ENCODE results near the gene CPA1. TPM values are rescaled to one million over a fixed set of nuclear protein-coding genes. Genes with fewer than 3 reads are reported as not detected.

The CPA1 gene
- total and polyA plus RNA-seq, 2 of the 13 experiments (the other 11 are each of a cell fraction or from before 2014, with no cell fraction given) = 0.20 to 0.58 TPM

DNA sequence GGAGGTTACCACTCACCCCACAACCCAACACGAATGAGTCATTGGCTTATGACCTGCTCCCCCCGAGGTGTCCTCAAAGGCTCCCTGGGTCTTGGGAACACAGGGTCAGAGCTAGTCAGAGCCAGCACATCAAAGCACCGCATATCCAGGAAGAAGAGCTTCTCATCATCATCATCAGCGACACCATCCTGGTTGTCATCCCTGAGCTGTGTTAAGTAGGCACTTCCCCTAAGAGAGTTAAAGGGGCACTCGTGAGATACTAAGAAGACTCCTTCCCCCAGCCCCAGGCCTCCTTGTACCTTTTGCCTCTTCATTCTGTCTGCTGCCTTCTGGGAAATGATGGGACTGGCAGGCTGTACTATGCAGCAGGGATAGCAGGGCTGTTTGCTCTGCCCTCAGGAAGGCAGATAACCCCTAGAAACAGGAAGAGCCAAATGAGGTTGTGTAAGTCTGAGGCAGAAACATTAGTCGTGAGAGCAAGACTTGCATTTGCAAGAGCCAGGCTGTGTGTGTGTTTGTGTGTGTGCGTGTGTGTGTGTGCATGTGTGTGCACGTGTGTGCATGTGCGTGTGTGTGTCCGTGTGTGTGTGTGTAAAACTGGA lies 11.1 kb upstream of the CPA1 start:
- intact Hi-C loops (cut with micrococcal nuclease; ENCODE audit: unreplicated experiment) = loop anchor here (5.0 kb wide), 1 partner anchor 98 kb away; no protein-coding TSS in a partner anchor
- CTCF ChIA-PET (ENCODE audit: low intra/inter-chr PET ratio, low total read pairs) = no interaction called here
- Histone ChIP-seq H3K27me3 (ENCODE audit: control insufficient read depth in 1 of 2, insufficient read depth in 2 of 2, low read length in 2 of 2) (peaks cover 0 to 7% of the 10 kb centered on the region in 2 experiments; a peak in 2 of 5 replicates), H3K4me1 (ENCODE audit: insufficient read depth, low read length) (peaks cover 85% of the 10 kb centered on the region), H4K20me1 (ENCODE audit: insufficient read depth, low read length) (no peaks in the 10 kb centered on the region), H3K4me3 (replicated peaks in 1 of 3; ENCODE audit: insufficient read depth in 1 of 3, low read depth in 2 of 3, low read length in 3 of 3) (peak overlapping the region in 1 of 3 experiments; percentile 46; a peak in 1 of 6 replicates), H3K79me2 (ENCODE audit: insufficient read depth, low read length) (no peaks in the 10 kb centered on the region), H3K27ac (ENCODE audit: extremely low read length, insufficient read depth, low read length) (peak overlapping the region; percentile 35), H2AFZ (ENCODE audit: low read length) (no peak overlapping the region), H3K9me3 (ENCODE audit: low read length) (no peaks in the 10 kb centered on the region), H3K9ac (ENCODE audit: insufficient read depth, low read depth, low read length) (no peak overlapping the region; the same call in 1 of the 2 replicates), H3K4me2 (ENCODE audit: low read depth, low read length) (peak overlapping the region; percentile 70), H3K36me3 (replicated peaks in 1 of 2; ENCODE audit: control insufficient read depth in 1 of 2, insufficient read depth in 2 of 2, low read length in 2 of 2) (no peaks in the 10 kb centered on the region)
- in situ Hi-C loops (cut with HindIII; ENCODE audit: extremely low pct_ligation_motif_present, low pct_unique_long_range_greater_than_20kb) = no loop called here
- DNase-seq (ENCODE audit: low spot score) (peak; percentile 69), FAIRE-seq (peak; percentile 81), ATAC-seq (peak; percentile 45)
- POLR2A ChIA-PET = interaction anchor here (1.4 kb wide), 1 partner anchor 14 kb away, joined by 4 read pairs; no protein-coding TSS in a partner anchor
- BruUV-seq (replicated peaks) = no TSS peak
- 19% methylated on average over 8 of the region's 10 CpGs for WGBS (ENCODE audit: low lambda C conversion rate)
- peak; percentile 48 for TF ChIP-seq SALL1 (CRISPR knock-in tag; IDR thresholded peaks at IDR 0.05)
- TF ChIP-seq, protein P1, sequence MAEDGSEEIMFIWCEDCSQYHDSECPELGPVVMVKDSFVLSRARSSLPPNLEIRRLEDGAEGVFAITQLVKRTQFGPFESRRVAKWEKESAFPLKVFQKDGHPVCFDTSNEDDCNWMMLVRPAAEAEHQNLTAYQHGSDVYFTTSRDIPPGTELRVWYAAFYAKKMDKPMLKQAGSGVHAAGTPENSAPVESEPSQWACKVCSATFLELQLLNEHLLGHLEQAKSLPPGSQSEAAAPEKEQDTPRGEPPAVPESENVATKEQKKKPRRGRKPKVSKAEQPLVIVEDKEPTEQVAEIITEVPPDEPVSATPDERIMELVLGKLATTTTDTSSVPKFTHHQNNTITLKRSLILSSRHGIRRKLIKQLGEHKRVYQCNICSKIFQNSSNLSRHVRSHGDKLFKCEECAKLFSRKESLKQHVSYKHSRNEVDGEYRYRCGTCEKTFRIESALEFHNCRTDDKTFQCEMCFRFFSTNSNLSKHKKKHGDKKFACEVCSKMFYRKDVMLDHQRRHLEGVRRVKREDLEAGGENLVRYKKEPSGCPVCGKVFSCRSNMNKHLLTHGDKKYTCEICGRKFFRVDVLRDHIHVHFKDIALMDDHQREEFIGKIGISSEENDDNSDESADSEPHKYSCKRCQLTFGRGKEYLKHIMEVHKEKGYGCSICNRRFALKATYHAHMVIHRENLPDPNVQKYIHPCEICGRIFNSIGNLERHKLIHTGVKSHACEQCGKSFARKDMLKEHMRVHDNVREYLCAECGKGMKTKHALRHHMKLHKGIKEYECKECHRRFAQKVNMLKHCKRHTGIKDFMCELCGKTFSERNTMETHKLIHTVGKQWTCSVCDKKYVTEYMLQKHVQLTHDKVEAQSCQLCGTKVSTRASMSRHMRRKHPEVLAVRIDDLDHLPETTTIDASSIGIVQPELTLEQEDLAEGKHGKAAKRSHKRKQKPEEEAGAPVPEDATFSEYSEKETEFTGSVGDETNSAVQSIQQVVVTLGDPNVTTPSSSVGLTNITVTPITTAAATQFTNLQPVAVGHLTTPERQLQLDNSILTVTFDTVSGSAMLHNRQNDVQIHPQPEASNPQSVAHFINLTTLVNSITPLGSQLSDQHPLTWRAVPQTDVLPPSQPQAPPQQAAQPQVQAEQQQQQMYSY (CRISPR knock-in tag; IDR thresholded peaks at IDR 0.05) = no peak
- TF ChIP-seq, protein P2, sequence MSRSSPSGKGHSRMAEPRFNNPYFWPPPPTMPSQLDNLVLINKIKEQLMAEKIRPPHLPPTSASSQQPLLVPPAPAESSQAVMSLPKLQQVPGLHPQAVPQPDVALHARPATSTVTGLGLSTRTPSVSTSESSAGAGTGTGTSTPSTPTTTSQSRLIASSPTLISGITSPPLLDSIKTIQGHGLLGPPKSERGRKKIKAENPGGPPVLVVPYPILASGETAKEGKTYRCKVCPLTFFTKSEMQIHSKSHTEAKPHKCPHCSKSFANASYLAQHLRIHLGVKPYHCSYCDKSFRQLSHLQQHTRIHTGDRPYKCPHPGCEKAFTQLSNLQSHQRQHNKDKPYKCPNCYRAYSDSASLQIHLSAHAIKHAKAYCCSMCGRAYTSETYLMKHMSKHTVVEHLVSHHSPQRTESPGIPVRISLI (CRISPR knock-in tag; IDR thresholded peaks at IDR 0.05; ENCODE audit: borderline replicate concordance) = 0 out of 2 replicates have a peak, but pooled peaks have one; percentile 21
- TF ChIP-seq ZNF335 (CRISPR knock-in tag; IDR thresholded peaks at IDR 0.05) = 0 out of 2 replicates have a peak, but pooled peaks have one; percentile 23
- TF ChIP-seq BHLHE40 (IDR thresholded peaks at IDR 0.05; ENCODE audit: low read length) = peak; percentile 65; the same call in 1 of the 2 replicates
- TF ChIP-seq SRF (IDR thresholded peaks at IDR 0.05; ENCODE audit: low read depth, low read length) = no peak
- TF ChIP-seq FOSL2 (CRISPR knock-in tag; IDR thresholded peaks at IDR 0.05) = peak; percentile 88
- TF ChIP-seq ERF (CRISPR knock-in tag; IDR thresholded peaks at IDR 0.05) = peak; percentile 23; the same call in 1 of the 2 replicates
- peak; percentile 44 for TF ChIP-seq FOXA3 (CRISPR knock-in tag; IDR thresholded peaks at IDR 0.05)
- TF ChIP-seq ZNF761 (CRISPR knock-in tag; conservative IDR thresholded peaks at IDR 0.05) = no peak
- TF ChIP-seq ELF1 (CRISPR knock-in tag; IDR thresholded peaks at IDR 0.05) = peak; percentile 76
- 0 out of 2 replicates have a peak, but pooled peaks have one; percentile 40 for TF ChIP-seq ZMYM3 (CRISPR knock-in tag; IDR thresholded peaks at IDR 0.05)
- TF ChIP-seq NCOA2 (CRISPR knock-in tag; IDR thresholded peaks at IDR 0.05) = peak; percentile 39; the same call in 1 of the 2 replicates
- TF ChIP-seq, protein P3, sequence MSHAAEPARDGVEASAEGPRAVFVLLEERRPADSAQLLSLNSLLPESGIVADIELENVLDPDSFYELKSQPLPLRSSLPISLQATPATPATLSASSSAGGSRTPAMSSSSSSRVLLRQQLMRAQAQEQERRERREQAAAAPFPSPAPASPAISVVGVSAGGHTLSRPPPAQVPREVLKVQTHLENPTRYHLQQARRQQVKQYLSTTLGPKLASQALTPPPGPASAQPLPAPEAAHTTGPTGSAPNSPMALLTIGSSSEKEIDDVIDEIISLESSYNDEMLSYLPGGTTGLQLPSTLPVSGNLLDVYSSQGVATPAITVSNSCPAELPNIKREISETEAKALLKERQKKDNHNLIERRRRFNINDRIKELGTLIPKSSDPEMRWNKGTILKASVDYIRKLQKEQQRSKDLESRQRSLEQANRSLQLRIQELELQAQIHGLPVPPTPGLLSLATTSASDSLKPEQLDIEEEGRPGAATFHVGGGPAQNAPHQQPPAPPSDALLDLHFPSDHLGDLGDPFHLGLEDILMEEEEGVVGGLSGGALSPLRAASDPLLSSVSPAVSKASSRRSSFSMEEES (CRISPR knock-in tag; IDR thresholded peaks at IDR 0.05) = peak; percentile 81
- no peak for TF ChIP-seq ZNF33A (CRISPR knock-in tag; IDR thresholded peaks at IDR 0.05; ENCODE audit: borderline replicate concordance)
- peak; percentile 62 for TF ChIP-seq RXRB (CRISPR knock-in tag; IDR thresholded peaks at IDR 0.05; ENCODE audit: borderline replicate concordance)
- TF ChIP-seq, protein P4, sequence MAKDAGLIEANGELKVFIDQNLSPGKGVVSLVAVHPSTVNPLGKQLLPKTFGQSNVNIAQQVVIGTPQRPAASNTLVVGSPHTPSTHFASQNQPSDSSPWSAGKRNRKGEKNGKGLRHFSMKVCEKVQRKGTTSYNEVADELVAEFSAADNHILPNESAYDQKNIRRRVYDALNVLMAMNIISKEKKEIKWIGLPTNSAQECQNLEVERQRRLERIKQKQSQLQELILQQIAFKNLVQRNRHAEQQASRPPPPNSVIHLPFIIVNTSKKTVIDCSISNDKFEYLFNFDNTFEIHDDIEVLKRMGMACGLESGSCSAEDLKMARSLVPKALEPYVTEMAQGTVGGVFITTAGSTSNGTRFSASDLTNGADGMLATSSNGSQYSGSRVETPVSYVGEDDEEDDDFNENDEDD (CRISPR knock-in tag; IDR thresholded peaks at IDR 0.05; ENCODE audit: borderline replicate concordance) = no peak
